ENCODE data around the gene CRACR2A.

CRACR2A gene

DNA sequence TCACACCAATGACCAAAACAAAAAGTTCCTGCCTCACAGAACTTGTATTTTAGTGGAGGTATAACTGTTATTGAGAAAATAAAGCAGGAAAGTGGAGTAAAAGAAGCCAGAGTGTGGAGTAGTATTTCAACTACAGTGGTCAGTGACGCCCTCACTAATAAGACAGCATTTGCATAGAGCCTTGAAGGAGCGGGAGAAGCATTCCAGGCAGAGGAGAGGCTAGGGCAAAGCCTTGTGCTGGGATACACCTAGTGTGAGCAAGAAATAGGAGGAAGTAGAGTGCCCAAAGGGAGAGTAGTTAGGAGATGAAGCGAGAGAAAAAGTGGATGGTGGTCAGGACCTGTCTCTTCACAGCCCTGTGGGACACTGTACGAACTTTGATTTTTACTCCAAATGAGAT lies 107.8 kb downstream of the CRACR2A start:
- no peak for DNase-seq

DNA sequence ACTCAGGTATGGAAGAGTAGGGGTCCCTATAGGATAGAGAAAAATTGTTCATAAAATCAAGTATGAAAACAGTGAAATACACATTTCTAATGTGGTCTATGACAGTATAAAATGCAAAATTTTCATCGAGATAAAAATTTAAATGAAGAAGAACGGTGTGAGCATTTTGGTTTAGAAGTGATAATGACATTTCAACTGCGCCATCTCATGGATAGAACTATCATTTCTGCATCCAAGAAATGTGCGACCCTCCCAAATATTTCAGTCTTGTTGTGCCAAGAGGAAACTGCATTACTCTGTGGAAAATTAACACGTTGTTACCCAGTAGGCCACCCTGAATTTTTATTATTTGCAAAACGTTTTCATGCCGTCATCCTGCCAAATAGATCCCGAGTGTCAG lies 108.8 kb downstream of the CRACR2A start:
- DNase-seq = no peak

DNA sequence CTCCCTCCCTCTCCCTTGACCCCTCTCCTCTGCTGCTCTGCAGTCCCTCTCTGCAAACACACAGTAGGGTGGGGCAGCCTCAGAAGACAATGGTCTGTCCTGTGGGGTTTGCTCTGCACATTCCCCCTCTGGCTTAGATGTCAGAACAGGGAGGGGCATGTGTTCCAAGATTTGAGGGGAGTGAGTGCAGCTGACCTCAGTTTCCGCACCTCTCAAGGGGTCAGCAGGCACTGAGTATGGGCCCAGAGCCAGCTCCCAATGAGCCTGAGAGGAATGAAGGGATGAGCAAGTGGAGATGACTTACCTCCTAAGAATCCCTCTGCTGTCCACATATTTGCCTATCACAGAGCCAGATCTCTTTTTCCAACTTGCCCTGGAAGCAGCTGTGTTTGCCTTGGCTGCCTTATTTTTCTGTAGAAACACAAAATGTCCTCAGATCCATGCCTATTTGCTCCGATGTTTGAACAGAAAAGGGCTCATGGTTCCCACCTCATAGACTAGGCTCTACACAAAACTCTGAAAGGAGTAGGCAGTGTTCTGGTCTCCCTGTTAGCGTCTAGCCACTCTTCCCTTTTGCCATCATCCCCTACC lies 111.4 kb downstream of the CRACR2A start:
- DNase-seq = no peak

DNA sequence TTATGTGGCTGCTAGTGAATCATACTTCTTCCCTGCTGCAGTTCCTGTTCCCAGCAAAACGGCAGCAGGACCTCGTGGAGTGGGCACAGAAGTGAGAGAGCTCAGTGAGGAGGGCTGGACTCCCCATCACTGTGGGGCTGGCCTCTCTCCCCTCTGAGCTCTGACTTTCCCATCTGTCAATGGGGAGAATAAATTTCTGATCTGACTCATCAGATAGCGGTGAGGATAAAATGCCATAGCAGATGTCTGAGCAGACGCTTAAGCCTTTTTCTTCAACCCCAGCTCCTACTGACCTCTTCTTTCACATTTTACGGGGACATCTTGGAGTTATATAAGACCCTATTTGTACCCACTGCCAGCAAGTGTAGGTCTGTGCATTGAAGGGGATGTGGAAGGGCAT lies 116.6 kb downstream of the CRACR2A start:
- DNase-seq = no peak

DNA sequence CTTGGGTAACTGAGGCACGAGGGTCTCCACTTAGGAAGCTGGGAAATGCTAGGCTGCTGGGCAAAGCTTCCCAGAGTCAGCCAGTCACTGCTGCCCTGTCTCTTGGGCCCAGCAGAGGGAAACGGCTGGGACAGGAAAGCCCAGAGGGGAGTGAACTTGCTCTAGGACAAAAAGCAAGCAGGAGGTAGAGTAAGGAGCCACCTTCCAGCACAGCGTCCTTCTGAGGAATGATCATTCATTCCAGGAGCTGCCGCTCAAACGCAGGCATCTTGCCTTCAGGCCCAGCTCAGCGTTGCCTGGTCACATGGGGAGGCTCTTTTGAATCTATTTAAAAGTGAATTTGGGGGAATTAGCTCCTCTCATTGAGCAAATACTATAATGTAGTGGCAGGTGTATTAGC lies 118.6 kb downstream of the CRACR2A start:
- no peak for DNase-seq

DNA sequence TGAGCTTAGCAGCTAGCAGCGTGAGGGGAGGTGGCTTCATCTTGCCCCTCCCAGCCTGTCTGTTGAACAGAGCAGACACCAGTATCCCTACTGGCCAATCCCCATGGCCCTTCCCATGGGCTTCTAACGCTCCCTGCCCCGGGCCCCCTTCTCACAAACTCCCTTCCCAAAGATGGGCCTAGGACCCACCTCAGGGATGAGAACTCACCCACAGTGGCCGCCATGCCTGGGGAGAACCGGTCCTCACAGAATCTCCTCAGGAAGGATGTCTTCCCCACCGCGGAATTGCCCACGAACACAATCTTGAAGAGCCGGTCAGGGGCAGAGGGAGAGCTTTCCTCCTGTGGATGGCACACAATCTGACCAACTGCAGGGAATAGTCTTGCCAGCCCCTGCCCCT lies 119.5 kb downstream of the CRACR2A start:
- DNase-seq = no peak

DNA sequence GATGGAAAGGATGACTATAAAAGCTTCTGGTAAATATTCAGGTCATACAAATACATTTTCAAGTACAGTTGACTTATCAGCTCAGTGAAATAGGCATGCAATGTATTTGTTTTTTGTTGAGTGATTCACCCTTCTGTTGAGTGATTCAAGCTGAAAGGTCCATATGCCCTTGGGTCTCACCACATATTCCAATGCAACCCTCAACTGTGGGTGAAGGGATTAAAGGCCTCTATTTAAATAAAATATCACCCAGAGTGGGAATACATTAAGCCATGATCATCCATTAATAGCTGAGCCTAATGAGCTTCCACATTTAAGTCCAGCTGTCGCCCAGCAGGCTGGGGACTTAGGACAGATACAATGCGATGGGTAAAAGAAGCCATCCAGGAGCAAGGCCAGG lies 120.2 kb downstream of the CRACR2A start:
- no peak for DNase-seq

DNA sequence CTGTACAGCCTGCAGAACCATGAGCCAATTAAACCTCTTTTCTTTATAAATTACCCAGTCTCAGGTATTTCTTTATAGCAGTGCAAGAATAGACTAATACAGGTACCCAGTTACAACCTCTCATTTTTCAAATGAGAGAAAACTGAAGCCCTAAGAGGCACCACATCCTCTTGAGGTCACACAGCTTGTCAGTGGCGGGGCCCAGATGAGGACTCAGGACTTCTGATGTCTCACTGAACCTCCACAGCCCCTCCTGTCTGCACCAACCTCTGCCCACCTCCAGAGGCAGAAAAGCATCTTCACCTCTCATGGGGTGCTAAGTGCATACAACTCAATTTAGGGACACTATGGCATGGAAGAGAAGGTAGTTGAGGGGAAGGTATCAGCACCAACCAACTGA lies 120.7 kb downstream of the CRACR2A start:
- DNase-seq = no peak

DNA sequence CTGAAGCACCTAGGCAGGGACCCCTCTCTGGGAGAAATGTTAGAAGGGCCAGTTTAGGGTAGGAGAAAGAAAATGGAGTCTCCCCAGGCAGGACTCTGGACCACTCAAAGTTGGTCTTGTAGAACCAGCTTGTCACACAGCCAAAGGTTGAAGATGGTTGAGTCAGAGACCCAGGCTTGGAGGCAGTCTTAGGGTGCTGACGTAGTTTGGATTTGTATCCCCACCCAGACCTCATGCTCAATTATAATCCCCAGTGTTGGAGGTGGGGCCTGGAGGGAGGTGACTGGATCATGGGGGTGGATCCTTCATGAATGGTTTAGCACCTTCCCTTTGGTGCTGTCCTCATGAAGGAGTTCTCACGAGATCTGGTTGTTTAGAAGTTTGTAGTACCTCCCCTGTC lies 121.2 kb downstream of the CRACR2A start:
- DNase-seq = no peak

DNA sequence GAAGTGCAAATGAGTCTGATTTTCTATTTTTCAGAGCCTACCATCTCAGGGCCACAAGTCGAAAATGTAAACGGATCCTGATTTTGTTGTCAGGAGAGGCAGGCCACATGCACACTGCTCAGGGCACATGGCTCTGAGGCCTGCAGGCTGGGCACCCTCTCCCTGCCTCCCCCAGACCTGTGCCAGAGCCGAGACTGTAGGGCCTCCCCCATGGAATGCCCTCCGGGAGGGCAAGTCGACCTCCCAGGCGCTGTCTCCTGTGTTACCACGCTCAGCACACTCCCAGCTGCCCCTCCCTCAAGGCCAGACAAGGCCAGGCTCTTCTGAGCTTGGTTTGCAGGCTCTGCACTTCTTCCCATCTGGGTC lies 121.7 kb downstream of the CRACR2A start:
- DNase-seq = no peak

DNA sequence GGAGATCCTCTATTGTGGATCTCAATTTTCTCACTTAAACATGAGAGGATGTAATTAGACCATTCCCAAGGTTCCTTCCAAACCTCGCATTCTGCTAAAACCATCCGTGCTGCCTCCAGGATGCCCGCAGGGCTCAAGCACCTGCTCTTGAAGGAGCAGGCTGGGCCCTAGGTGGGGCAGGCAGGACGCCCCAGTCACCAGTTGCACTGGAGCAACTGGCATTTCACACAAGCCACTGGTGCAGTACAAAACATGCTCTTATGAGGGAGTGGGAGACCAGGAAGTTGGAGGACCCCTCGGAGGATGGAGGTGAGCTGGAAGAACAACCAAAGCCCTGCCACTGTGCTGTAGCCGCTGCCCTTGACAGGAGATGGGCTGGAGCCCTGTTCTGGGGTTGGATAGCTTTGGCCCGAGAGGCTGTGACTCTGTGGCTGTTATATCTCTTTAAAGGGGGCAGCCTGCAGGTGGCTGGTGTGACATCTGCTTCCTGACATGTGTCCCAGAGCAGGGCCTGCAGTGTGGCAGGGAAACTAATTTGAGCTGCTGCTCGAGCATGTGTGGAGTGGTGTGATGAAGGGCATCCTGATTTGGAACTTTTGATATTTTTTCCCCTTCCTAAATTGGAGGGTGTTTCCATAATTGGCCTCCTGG lies 122.2 kb downstream of the CRACR2A start:
- no peak for DNase-seq

DNA sequence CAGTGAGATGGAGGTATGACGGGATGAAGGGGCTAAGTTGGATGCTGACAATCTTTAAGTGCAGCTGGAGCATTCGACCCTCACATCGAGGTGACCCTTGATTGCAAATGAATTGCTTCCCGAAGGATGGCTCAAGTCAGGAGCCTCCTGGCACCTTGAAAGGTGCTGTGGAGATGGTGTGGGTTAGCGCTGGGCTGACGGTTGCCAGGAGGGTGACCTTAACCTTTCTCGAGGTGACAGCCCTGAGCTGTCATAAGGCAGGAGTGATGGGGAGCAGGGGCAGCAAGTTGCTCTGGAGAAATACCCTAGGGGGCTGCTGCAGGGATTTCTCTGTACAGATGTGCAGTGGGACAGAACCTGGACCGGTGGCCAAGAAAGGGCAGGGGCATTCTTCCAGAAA lies 122.8 kb downstream of the CRACR2A start:
- no peak for DNase-seq

DNA sequence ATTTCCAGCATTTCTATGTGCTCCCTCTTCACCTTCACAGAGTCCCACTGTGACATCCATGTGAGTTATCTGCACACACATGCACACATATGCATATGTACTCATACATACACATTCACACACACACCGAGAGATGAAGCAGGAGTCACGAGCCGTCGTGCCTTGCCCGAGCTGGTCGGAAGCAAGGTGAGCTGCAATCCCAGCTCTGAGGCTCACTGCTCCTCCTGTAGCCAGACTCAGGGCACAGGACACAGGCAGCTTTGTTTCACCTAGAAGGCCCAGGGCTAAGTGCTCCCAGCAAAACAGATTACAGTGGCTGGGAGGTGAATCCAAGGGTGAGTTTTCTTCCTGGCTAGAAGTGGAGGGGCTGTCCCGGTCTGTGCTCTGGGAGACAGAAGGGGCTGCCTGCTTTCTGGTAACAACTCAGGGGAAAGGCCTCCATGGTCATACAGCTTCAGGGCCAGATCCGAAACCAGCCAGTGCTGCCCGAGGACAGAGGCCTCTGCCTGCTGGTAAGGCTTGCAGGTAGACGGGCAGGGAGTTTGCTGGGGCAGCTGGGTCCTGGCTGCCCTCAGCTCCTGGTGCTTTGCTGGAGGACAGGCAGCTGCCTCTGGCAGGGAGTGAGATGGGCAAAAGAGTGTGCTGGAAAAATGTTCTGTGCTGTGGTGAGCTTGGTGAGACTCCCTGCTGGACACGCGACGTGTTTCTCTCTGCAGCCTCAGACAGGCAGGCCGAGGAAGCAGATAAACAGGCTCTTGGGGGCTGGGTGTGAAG lies 123.7 kb downstream of the CRACR2A start:
- DNase-seq = no peak

DNA sequence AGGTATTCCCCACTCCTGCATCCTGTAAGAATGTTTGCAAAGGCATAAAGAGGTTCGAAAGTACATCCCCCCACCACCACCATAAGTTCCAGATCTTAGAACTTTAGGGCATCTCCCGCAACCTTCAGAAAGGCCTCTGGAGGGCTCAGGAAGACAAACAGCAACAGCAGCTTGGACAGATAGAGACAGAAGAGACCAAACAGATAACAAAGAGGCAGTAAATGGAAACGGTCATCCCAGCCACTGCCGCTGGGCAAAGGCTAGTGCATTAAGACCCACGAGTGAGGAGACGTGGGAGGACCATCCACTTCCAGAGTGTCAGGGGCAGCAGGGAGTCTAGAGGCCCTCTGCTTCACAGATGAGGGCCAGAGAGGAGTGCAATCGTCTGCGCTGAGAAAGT lies 124.3 kb downstream of the CRACR2A start:
- no peak for DNase-seq

DNA sequence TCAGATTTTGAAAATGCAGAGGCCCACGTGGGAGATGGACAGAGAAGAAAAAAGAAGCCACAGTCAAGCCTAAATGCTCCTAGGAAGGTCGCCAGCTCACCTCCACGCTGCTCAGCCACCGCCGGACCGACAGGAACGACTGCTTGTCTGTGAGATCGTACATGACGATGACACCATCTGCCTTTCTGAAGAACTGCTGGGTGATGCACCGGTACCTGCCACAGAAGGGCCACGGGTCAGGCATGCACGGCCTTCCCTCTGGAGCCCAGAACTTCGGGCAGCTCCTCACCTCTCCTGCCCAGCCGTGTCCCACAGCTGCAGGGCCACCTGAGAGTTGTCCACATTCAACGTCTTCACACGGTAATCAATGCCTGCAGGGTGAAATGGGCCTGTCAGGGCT lies 125.6 kb downstream of the CRACR2A start:
- no peak for DNase-seq

DNA sequence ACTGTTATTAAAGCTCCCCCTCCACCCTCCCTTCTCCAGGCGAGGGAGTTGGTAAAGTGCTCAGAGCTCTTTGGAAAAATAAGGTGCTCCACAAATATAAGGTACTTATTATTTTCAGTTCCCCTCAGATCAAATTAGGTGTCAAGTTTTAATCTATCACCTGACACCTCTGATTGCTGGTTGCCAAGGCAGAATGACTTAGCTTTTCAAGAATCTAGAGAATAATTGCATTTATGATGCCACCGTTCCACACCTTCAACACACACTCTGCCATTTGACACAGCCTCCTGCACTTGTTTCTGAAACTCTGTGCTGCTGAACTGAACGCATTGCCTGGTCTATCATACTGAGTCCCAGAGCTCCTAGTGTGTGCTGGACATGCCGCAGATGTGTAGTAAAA lies 128.6 kb downstream of the CRACR2A start:
- no peak for DNase-seq

DNA sequence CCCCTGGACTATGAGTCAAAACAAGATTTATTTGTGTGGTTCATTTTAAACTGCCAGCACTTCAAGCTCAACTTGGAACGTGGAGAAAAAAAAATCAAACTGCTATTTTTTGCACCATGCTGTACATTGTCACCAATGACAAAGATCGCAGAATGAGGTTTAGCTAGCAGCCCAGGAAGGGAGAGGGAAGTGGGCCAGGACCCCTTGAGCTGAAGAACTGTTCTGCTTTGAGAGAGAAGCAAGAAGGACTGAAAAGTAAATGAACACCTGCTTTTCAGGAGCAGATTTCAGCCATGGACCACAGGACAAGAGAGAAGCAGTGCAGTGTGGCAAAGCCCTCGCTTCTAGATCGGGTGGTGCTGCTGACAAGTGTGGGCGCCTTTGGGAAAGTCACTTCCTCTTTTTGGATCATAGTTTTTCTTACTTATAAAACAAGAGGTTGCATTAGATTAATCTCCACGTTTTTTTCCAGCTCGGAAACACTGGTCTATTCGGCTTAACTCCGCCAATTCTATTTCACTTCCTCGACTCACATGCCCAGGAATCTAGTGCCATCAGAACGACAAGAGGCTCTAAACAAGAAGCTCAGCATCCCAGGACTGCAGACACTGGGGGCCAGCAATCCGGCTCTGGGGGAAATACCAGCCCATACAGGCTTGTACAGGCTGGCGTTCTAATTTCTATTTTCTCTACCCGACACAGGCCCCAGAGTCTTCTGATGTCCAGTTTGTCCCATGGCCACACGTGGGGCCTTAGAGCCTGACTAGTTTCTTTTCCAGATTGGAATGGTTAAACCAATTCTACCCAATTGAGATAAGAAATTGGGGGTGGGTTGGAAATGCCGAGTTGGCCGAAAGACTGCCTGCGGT lies 129.9 kb downstream of the CRACR2A start:
- no peak for DNase-seq

DNA sequence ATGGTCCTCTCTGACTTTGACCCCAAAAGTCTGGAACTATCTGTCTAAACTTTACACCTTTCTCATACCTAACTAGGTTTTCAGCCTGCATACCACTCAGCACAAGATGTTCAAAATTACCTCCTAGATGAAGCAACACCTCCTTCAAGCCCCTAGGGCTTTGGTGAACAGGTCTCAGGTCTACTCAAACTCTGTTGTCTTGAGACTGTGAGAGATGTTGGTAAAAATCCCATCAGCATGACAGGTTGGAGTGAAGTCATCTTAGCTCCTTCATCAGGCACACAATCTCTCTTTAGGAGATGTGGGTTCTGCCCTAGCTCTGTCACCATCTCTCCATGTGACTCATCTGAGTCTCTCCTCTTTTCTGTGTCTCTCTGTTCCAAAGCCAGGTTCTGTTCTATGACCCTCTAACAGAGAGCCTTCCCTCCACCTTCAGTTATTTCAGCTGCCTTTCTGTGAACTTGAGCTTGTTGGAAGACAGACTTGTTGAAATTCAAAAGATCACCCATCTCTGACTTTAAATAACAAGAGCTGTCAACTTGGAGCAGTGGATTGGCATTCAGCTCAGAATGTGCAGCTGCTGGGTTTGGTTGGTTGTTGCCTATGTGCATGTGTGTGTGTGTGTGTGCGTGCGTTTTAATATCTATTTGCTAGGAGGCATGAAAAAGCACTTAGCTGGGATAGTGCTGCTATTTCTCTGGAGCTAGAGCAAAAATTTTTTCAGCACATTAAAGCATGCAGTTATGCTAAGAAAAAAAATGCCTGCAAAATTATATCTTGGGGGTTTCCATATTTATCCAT lies 130.7 kb downstream of the CRACR2A start:
- no peak for DNase-seq

DNA sequence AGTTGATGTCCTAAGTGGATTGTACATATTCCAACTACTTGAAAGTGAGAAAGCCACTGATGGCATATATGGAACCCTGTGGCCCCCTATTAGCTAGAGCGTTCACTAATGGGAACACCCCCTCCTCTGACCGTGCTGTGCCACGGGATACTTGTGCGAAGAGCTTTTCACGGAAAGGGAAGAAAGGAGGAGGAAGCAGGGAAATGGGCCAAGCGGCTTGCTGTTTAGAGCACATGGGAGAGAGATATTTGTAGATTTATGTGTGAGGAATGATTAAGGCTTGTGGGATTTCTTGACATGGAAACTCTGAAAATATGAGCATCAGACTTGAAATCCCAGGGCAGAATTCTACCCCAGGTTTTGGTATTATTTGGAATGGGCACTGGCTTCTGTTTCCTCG lies 132.1 kb downstream of the CRACR2A start:
- DNase-seq = no peak

DNA sequence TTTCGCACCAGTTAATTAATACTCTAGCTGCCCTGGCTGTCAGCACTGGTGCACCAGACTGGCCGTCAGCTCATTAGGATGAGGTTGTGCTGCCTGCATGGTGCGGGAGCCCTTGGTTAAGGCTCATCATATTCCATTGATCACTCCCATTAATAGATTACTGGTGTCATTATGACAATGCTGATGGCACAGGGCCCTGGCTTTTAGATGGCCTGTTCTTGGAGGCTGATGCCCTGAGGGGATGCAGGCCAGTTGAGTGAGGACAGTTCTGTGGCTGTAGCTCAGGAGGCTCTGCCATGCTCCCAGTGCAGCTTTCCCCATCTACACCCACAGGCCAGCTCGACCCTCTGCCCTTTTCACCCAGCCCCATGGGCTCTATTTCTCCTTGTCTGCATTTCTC lies 135.3 kb downstream of the CRACR2A start:
- DNase-seq = no peak

DNA sequence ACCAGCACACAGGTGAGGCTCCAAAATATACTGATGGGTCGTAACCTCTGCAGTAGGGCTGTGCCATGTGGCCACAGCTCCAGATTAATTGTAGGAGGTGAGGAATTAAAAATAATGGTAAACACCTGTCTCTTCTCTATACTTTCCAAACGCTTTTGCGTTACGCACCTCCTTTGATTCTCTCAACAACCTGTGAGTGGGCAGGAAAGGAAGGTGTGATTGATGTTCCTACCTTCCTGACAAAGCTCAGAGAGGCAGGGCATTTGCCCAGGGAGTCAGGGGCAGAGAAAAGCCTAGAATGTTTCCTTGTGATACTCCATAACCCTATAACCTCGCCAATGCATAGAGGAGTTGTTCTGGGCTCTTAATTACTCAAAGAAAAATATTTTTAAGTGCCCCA lies 137.0 kb downstream of the CRACR2A start:
- DNase-seq = no peak

DNA sequence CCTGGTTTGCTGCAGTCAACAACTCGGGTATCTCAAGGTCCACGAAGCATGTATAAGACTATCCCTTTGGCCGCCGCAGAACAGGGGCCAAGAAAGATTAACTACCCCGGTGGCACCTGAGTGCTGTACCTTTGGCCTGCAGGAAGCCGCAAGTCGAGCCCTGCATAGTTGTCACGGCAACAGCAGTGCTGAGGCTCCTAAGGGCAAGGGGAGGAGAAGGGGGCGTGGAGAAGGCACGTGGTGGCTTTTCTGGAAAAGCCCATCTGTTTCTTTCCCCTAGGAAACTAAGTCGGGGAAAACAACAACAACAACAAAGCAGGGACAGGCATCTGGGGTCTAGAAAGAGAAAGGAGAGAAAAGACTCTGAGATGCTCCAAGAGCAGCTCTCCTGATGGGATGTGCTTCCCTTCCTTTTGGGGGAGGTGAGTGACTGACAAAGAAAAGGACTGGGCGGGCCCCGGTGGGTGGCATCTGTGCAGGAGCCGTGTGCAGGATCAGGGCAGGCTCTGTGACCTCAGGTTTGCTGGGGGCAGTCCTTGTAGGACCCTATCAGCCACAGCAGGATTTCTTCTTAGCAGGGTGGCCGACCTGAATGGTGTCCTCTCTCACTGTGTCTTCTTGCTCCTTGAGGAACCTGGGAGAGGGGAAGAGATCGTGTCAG lies 138.0 kb downstream of the CRACR2A start:
- DNase-seq = no peak
